CD4-positive, alpha-beta T cell (primary cell): ENCODE data around the gene TXNRD2. TPM values are rescaled to one million over a fixed set of nuclear protein-coding genes. Genes with fewer than 3 reads are reported as not detected.

Source experiments
- ATAC-seq: fragments of 200-7000 bp; cut with Tn5 transposase; one replicate; pipeline ENCODE4 v1.10.0; 2022; ENCODE audit warnings: mild to moderate bottlenecking; ENCODE audit not compliant: poor library complexity
- CTCF ChIA-PET: fragments of 350-600 bp; sonication (Branson Sonifier 250); formaldehyde crosslinking; loops from one replicate; lab custom pipeline; 2021; ENCODE audit warnings: antibody characterized with exemption, inconsistent platforms; lab: Charles Lee
- POLR2A ChIA-PET: fragments of 350-600 bp; sonication (Branson Sonifier 250); formaldehyde crosslinking; loops from one replicate; lab custom pipeline; 2021; ENCODE audit warnings: antibody characterized with exemption, inconsistent platforms; lab: Charles Lee
- DNase-seq, 14 experiments: peaks; one replicate each; pipeline ENCODE4 v3.0.0-alpha.2; 2013 to 2020; ENCODE audit warnings: mixed read lengths in 2 of 14
- H3K27ac ChIP-seq, 2 donors: one replicate each; pipeline versions ENCODE4 v1.5.1 to v1.7.0; 2013; ENCODE audit warnings: low read length in 2 of 2, low read depth in 1 of 2, mild to moderate bottlenecking in 1 of 2
- H3K27me3 ChIP-seq, 2 experiments: 1 replicate in 1 of 2; 2 replicates in 1 of 2; pipeline versions ENCODE4 v1.6.1 to v1.7.0; 2013; ENCODE audit warnings: low read length in 2 of 2, control low read depth in 1 of 2, mild to moderate bottlenecking in 1 of 2, moderate library complexity in 1 of 2; ENCODE audit not compliant: insufficient read depth in 2 of 2, control insufficient read depth in 1 of 2
- H3K36me3 ChIP-seq: one replicate; pipeline ENCODE4 v1.6.1; 2013; ENCODE audit warnings: low read length, control low read depth; ENCODE audit not compliant: insufficient read depth
- H3K4me1 ChIP-seq: one replicate; pipeline ENCODE4 v1.6.1; 2013; ENCODE audit warnings: low read length, control low read depth; ENCODE audit not compliant: insufficient read depth
- H3K4me3 ChIP-seq: one replicate; pipeline ENCODE4 v1.5.1; 2013; ENCODE audit warnings: mild to moderate bottlenecking, low read length, moderate library complexity
- H3K9me3 ChIP-seq, 2 experiments: 1 replicate in 1 of 2; 2 replicates in 1 of 2; pipeline versions ENCODE4 v1.6.1 to v1.7.0; 2013; ENCODE audit warnings: low read length in 2 of 2, mild to moderate bottlenecking in 2 of 2, control low read depth in 1 of 2, moderate library complexity in 1 of 2; ENCODE audit not compliant: control insufficient read depth in 1 of 2, insufficient read depth in 1 of 2
- H3K27ac Mint-ChIP-seq: one replicate; pipeline ENCODE4 v1.8.0; 2020; ENCODE audit warnings: mixed read lengths
- H3K27me3 Mint-ChIP-seq: one replicate; pipeline ENCODE4 v1.8.0; 2021; ENCODE audit warnings: mixed read lengths
- H3K36me3 Mint-ChIP-seq: one replicate; pipeline ENCODE4 v1.8.0; 2021; ENCODE audit warnings: low read depth, mixed read lengths
- H3K4me1 Mint-ChIP-seq: one replicate; pipeline ENCODE4 v1.8.0; 2021; ENCODE audit warnings: low read depth, mixed read lengths
- H3K4me3 Mint-ChIP-seq: one replicate; pipeline ENCODE4 v1.8.0; 2020; ENCODE audit warnings: mild to moderate bottlenecking, mixed read lengths
- H3K9me3 Mint-ChIP-seq: one replicate; pipeline ENCODE4 v1.8.0; 2020; ENCODE audit warnings: mixed read lengths
- intact Hi-C, 2 experiments: fragments of 100-400 bp; cut with DNase I in 1 of 2; cut with micrococcal nuclease in 1 of 2; formaldehyde crosslinking; loops; one replicate each; pipeline versions ENCODE4 v1.15.1 to v1.9.0; 2023 to 2025; cut with DNase I, micrococcal nuclease
- total RNA-seq, 174 experiments: library from RNA in 2 of 174; stranded (reverse) in 2 of 174; gene quantifications; one replicate each; pipeline ENCODE4 v1.2.3 and lab custom pipeline; 2021 to 2026
- TF ChIP-seq, protein P1 (sequence below): fragments of 200-600 bp; IDR thresholded peaks from one replicate; pipeline ENCODE4 v1.8.0; 2022; ENCODE audit warnings: antibody characterized with exemption, mild to moderate bottlenecking

TXNRD2 gene
- total RNA-seq, 2 experiments from 2014 or later, result 18.6 to 19.5 TPM

DNA sequence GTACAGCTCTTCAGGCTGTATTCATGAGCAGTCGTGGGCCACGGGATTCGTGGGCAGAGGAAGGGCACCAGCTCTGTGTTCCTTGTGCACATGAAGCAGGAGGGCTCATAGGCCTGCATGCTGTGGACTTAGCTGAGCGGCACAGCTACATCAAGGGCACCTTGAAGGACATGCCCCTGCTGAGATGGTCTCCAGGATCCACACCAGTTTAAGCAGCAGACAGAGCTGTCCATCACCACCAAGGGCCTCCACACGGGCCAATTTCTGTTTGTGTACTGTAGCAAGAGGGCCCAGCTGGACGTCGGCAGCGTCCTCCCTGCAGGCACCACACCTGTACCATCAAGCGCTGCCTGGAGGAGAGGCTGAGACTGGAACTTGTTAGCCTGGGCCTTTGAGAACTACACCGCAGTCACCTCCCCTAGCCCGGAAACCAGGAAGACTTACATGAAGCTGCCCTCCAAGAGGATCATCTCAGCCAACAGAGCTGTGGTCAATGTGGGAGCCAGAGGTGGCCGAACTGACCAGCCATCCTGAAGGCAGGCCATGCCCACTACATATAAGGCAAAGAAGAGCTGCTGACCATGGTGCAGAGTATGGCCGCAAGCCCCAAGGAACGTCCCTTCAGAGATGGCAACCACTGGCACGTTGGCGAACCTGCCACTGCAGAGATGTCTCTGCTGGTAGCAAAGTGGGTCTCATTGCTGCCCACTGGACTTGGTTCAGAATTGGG is 54.2 kb downstream of the TXNRD2 start:
- intact Hi-C loops, result loop anchor here in 1 of 2 experiments (1.0 kb wide), 1 partner anchor 32 kb away; no protein-coding TSS in a partner anchor
- H3K9me3 ChIP-seq, result no peaks in the 10 kb centered on the region
- H3K9me3 Mint-ChIP-seq, result no peaks in the 10 kb centered on the region
- no peaks in the 10 kb centered on the region for H3K27me3 ChIP-seq
- DNase-seq, result peak in 1 of 14 experiments; percentile 33
- peak overlapping the region; percentile 97 for H3K27ac Mint-ChIP-seq
- H3K36me3 Mint-ChIP-seq, result no peaks in the 10 kb centered on the region
- no peak for ATAC-seq
- H3K27me3 Mint-ChIP-seq, result no peaks in the 10 kb centered on the region
- peaks cover 94% of the 10 kb centered on the region for H3K4me1 ChIP-seq
- peak overlapping the region; percentile 4 to 90 for H3K27ac ChIP-seq
- CTCF ChIA-PET, result interaction anchor here (0.9 to 2.8 kb wide), 5 partner anchors 9 to 156 kb away, joined by 3 to 10 read pairs (median 7); partner anchors contain the start of genes GNB1L and RTL10
- TF ChIP-seq, protein P1, sequence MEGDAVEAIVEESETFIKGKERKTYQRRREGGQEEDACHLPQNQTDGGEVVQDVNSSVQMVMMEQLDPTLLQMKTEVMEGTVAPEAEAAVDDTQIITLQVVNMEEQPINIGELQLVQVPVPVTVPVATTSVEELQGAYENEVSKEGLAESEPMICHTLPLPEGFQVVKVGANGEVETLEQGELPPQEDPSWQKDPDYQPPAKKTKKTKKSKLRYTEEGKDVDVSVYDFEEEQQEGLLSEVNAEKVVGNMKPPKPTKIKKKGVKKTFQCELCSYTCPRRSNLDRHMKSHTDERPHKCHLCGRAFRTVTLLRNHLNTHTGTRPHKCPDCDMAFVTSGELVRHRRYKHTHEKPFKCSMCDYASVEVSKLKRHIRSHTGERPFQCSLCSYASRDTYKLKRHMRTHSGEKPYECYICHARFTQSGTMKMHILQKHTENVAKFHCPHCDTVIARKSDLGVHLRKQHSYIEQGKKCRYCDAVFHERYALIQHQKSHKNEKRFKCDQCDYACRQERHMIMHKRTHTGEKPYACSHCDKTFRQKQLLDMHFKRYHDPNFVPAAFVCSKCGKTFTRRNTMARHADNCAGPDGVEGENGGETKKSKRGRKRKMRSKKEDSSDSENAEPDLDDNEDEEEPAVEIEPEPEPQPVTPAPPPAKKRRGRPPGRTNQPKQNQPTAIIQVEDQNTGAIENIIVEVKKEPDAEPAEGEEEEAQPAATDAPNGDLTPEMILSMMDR, result no peak
- no peak overlapping the region for H3K4me3 ChIP-seq
- H3K4me3 Mint-ChIP-seq, result peak overlapping the region; percentile 76
- H3K36me3 ChIP-seq, result no peaks in the 10 kb centered on the region
- H3K4me1 Mint-ChIP-seq, result peaks cover 70% of the 10 kb centered on the region
- POLR2A ChIA-PET, result interaction anchor here (1.1 to 2.1 kb wide), 4 partner anchors 9 to 43 kb away, joined by 4 to 32 read pairs (median 7); partner anchors contain the start of genes GNB1L and RTL10

DNA sequence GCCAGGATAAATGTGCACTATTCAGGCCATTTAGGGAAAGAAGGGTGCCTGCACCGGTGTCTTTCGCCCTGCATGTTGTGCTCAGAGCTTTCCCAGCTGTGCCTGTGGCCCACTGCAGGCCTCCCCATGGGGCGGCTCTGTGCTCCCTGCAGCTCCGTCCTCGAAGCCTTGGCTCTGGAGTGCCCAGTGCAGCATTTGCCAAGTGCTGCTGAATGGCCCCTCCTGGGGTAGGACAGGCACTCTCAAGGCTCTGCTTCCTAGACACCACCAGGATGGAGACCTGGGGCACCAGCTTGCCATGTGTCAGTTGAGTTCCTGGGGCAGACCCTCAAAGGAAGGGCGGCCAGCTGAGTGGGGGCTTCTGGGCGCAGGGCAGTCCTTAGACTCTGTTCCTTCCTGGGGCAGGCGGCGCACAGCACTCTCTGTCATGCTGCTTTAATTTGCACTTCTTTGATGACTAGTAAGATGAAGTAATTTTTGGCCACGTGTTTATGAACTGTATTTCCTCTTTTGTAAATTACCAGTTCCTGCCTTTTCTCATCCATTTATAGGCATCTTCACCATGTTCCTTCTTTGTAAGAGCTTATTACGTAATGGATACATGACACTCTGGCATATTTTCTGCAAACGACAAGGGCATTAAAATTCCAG is 54.9 kb downstream of the TXNRD2 start:
- intact Hi-C loops, result loop anchor here in 1 of 2 experiments (1.0 kb wide), 1 partner anchor 31 kb away; no protein-coding TSS in a partner anchor
- Histone ChIP-seq H3K4me3 (no peak overlapping the region), H3K4me1 (peaks cover 88% of the 10 kb centered on the region), H3K27ac (peak overlapping the region; percentile 63 to 90), H3K9me3 (no peaks in the 10 kb centered on the region), H3K27me3 (no peaks in the 10 kb centered on the region), H3K36me3 (no peaks in the 10 kb centered on the region)
- H3K27me3 Mint-ChIP-seq, result no peaks in the 10 kb centered on the region
- ChIA-PET CTCF (interaction anchor here (0.9 to 2.8 kb wide), 5 partner anchors 10 to 156 kb away, joined by 3 to 10 read pairs (median 7); partner anchors contain the start of genes GNB1L and RTL10), POLR2A (interaction anchor here (1.1 to 2.1 kb wide), 5 partner anchors 10 to 42 kb away, joined by 3 to 32 read pairs (median 6); partner anchors contain the start of genes GNB1L and RTL10)
- DNase-seq, result peak in 13 of 14 experiments; percentile 27 to 76 (median 56)
- H3K27ac Mint-ChIP-seq, result peak overlapping the region; percentile 97
- no peaks in the 10 kb centered on the region for H3K36me3 Mint-ChIP-seq
- peak; percentile 60 for ATAC-seq
- H3K4me3 Mint-ChIP-seq, result peak overlapping the region; percentile 76
- H3K4me1 Mint-ChIP-seq, result peaks cover 63% of the 10 kb centered on the region
- TF ChIP-seq, protein P1, result no peak
- H3K9me3 Mint-ChIP-seq, result no peaks in the 10 kb centered on the region

DNA sequence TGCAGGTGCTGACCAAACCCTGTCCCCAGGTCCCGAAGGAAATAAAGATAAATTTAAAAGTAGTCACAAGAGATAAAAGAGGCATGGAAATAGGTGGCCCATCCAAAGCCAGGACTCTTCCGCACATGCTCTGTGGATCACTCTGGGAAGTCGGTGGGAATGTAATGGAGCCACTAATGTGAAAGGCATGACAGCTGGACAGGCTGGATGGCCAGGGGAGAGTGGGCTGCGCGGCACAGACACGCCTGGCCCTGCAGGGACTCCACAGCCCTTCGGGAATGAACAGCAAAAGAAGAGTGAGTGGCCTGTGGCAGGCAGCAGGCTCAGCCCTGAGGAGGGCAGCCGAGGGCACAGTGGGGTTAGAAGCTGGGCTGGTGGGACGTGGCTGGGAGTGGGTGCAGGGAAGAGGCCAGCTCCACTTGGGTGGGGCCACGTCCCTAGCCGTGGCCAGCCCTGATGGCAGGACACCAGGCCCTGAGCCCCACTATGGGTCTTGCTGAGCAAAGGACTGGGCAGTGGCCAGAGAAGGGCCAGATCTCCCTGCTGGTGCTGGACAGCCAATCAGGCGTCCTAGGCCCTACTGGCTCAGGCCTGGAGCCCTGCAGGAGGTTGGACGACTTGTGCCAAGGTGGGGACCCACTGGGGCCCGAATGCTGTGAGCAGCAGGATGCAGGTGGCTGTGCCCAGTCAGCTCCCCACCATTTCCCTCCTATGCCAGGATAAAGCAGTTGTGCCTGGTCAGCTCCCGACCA is 55.6 kb downstream of the TXNRD2 start:
- Mint-ChIP-seq H3K4me1 (peaks cover 56% of the 10 kb centered on the region), H3K36me3 (no peaks in the 10 kb centered on the region), H3K27ac (peak overlapping the region; percentile 97), H3K4me3 (no peak overlapping the region), H3K27me3 (no peaks in the 10 kb centered on the region), H3K9me3 (no peaks in the 10 kb centered on the region)
- no peaks in the 10 kb centered on the region for H3K27me3 ChIP-seq
- no peaks in the 10 kb centered on the region for H3K36me3 ChIP-seq
- ATAC-seq (no peak), DNase-seq (peak in 1 of 14 experiments; percentile 16)
- intact Hi-C loops, result no loop called here
- TF ChIP-seq, protein P1, result no peak
- CTCF ChIA-PET, result interaction anchor here (1.7 to 2.8 kb wide), 3 partner anchors 24 to 155 kb away, joined by 7 to 10 read pairs (median 8); partner anchors contain the start of genes GNB1L and RTL10
- POLR2A ChIA-PET, result interaction anchor here (0.6 to 2.2 kb wide), 7 partner anchors 11 to 42 kb away, joined by 3 to 32 read pairs (median 6); partner anchors contain the start of genes GNB1L and RTL10
- no peak overlapping the region for H3K4me3 ChIP-seq
- H3K27ac ChIP-seq, result peak overlapping the region; percentile 63 to 90
- peaks cover 80% of the 10 kb centered on the region for H3K4me1 ChIP-seq
- H3K9me3 ChIP-seq, result no peaks in the 10 kb centered on the region
